GM21381 (cell line): ENCODE results near the gene DLX2.

Source experiments
- ATAC-seq: cut with Tn5 transposase; IDR thresholded peaks from one replicate; pipeline ENCODE4 v1.9.1; 2021; ENCODE audit warnings: mild to moderate bottlenecking, moderate library complexity; ENCODE audit not compliant: unreplicated experiment

Gene DLX2

GRCh38 chr2:172107690-172108586 is 5.2 kb upstream of the DLX2 start:
- ATAC-seq: no peak

DNA sequence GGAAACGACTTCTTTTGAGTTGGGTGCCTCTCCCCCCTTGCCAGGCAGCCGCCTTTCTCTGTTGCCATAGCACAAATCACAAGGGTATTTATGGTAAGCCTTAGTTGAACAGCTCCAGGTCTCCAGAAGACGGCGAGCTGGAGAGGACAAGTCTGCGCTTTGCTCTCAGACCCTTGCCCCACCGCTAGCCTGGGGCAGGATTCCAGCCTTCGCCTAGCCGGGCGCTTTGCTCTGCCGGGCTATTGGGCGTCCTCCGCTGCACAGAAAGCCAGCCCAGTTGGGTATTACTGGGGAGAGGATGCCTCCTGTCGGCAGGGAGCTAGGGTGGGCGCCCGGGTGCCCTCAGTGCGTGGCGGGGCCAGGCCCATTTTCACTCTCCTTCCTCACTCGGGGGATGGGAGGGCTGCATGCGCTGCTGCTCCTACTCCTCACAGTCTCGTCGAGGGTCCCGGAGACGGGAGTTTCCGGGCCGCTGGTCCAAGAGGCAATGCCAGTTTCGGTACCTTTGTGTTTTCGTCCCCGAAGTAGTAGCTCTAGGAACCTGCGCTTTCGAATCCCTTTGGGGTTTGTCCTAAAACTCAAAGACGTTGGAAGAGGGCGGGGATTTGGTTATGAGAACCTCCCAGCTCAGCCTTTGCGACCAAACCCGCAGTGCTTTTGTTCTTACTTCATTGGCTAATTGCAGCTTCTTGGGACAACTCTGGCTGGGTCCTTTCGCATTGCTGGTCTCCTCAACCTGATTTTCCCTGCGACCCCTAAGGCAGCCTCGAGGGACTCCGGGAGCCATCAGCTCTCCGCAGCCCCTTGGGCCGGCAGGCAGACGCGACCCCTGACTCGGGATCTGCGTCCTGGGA is 3.6 kb upstream of the DLX2 start:
- no peak for ATAC-seq

DNA sequence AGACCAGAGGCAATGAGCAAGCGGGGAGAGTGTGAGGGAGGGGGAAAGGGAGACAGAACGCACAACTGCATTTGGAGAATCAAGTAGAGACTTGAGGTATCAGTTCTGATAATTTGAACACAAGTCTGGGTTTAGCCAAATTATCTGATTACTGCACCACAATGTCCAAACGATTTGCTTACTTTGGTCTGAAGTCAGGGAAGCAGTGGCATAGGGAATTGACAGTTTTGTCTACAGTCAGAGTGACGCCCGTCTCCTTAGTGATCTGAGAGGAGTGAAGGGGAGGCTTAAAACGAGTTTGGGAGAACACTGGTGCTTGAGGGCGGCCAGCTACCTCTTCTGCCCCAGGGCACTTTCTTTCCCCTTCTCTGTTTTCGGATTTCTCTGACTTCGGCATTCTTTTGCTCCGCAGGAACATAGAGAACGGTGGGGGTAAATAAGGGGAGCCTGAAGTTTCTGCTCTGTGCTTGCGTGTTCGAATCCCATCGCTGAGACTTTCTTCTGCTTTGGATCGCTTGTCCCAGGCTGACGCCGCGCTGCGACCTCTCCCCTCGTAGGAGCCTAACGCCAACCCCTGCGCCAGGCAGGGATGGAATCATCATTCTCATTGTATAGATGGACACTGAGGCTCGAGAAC is 2.9 kb upstream of the DLX2 start:
- ATAC-seq: no peak

- no peak for ATAC-seq
Observed at GRCh38 chr2:172103471-172104272, 972 bp upstream of the DLX2 start.

DNA sequence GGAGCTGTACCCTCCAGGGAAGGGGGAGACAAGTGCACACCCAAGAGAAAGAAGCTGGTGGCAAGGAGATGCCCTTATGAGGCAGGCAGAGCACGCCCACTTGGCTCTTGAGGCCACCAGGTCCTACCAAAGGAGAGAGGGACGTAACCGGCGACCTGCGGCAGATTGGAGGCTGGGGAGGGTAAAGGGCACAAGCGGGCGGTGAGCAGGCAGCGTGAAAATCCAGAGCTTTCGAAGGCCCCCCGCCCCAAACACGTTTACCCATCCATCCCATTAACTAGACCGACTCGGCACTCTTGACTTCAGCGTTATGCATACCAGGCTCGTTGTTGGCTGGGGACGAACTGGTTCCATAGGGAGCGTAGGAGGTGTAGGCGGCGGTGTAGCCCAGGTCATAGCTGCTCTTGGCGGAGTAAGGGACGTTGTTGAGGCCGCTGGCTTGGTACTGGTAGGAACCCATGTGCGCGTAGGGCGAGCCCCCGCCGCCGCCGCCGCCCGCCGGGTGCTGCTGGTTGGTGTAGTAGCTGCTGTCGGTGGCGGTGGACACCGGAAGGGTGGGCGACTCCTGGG is 794 bp downstream of the DLX2 start:
- ATAC-seq: no peak

- ATAC-seq: no peak
Observed at GRCh38 chr2:172100935-172101820, 1.5 kb downstream of the DLX2 start.

GRCh38 chr2:172100080-172100934 is 2.4 kb downstream of the DLX2 start:
- no peak for ATAC-seq

GRCh38 chr2:172099472-172100079 is 3.1 kb downstream of the DLX2 start:
- ATAC-seq: no peak

DNA sequence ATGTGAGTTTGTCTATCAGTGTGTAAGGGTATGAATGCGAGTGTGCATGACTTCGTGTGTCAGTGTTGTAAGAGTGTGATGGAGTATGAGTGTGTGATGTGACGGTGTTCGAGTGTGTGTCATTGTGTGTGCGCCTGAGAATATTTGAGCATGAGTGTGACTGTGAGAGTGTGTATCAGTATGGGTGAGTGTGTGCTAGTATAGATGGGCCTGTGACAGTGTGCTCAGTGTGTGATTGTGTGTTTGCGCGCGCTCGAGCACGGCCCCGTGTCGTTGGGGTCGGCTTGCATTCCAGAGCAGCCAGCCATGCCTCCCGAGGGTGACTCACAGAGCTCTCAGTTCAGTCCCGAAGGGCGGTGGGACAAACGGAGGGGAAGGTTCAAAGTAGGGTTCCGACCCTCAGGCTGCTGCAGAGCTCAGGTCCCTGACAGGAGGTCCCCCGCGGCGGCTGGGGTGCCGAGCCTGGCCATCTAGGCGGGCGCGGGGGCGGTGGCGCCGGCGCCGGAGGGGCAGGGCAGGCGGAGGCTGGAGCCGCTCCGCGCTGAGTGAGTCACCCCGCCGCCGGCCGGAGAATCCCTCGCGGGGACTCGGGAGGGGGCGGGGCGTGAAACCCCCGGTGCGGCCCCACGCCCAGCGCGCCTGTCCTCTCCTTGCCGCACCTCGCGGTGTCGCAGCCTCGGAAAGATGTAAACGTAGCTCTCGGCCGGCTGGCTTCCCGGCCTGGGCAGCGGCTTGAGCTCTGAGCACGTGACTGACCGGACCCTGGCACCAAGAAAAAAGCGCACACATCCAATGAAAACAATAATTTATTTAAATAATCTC is 3.8 kb downstream of the DLX2 start:
- ATAC-seq: no peak

DNA sequence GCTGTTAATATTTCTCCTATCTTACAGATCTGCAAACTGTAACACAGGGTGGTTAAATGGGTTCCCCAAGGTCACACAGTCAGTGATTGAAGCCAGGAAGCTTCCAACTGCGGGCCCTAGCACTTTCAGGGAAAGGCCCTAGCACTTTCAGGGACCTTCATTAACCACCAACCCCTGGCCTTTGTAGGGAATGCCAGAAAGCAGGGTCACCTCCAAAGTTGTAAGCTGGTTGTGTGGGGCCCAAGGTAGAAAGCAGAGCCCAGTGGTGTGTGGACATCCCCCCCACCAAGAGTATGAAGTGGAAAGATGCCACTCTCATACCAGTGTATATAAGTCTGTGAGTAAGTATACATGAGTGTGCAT is 4.4 kb downstream of the DLX2 start:
- no peak for ATAC-seq

DNA sequence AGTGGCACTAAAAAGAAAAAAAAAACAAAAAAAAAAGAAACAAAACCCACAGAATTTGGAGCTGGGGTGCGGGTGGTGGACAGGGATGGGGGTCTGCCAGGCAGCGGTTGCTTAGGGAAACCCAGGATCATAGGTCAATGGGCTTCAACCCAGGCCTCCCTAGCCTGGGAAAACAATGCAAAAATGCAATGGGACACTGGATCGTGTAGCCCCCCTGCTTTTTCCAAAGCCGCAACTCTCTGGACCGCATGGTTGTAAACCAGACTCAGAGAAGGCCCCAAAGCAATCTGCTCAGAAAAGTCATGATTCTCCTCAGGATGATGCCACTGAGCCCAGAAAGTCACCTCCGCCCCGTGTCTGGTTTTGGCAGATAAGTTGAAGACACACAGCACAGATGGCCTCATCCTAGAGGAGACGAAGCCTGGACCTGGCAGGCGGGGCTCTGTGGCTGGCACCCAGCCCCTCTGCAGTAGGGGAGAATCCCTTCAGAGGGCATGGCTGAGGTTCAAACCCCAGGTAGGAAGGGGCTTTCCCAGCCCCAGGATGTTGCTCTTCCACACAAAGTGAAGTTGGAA is 5.1 kb downstream of the DLX2 start:
- no peak for ATAC-seq

GRCh38 chr2:172096626-172097547 is 5.8 kb downstream of the DLX2 start:
- no peak for ATAC-seq

DNA sequence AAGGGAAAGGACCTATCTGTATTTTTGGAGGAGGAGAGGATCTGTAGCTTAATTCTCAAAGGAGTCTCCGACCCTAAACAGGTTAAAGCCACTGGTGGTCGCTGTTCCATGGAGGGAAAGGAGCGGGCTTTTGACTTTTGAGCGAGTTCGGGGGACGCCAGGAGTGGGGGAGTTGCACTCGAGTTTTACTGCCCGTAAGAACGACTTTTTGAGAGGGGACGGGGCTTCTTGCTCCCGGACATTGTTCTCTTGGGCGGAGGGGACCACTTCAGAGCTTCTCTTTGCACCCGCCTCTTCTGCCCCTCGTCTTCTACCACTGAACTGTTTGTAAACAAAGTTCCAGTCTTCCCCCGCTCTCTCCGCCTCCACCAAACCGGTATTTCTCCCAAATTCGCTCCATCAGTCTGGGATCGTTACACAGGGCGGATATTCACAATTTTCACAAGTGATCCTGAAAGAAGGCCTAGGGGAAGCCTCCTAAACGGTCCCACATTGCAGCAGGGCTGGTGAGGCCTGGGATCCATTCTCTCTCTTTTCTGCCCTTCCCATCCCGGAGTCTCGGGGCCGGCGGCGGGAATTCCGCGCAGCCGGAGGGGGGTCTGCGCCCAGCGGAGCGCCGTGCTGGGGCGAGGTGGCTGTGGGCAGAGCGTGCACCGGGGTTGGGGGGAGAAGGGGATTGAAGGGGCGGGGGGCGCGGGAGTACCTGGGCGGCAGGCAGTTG is 6.6 kb downstream of the DLX2 start:
- no peak for ATAC-seq

GRCh38 chr2:172095146-172095904 is 7.4 kb downstream of the DLX2 start:
- no peak for ATAC-seq
